Measurements from ENCODE around the gene MAML1.
"Not testable (repeated sequence)": the region's sequence is repeated elsewhere in the genome, so short reads cannot be mapped to it uniquely, and the experiment has no call there.

Gene MAML1

GRCh38 chr5:179768326-179769085, 35.9 kb downstream of the MAML1 start:
- no peak overlapping the region for H3K4me3 ChIP-seq (ENCODE audit: low read depth, low read length)

- no peak overlapping the region for H3K4me3 ChIP-seq (ENCODE audit: low read depth, low read length)
Observed at GRCh38 chr5:179769271-179769670, 36.6 kb downstream of the MAML1 start.

DNA sequence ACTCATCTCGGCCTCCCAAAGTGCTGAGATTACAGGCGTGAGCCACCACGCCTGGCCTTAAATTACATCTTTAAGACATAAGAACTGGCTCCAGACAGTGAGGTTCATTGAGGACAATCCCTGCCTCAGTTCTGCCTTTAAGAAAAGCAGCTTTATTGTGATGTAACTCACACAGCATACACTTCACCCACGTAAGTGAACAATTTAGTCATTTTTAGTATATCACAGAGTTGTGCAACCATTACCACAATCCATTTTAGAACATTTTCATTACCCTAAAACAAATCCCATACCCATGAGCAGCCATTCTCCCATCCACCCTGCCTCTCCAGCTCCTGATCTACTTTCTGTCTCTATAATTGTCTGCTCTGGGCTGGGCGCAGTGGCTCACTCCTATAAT, 37.2 kb downstream of the MAML1 start:
- no peak overlapping the region for H3K4me3 ChIP-seq (ENCODE audit: low read depth, low read length)

DNA sequence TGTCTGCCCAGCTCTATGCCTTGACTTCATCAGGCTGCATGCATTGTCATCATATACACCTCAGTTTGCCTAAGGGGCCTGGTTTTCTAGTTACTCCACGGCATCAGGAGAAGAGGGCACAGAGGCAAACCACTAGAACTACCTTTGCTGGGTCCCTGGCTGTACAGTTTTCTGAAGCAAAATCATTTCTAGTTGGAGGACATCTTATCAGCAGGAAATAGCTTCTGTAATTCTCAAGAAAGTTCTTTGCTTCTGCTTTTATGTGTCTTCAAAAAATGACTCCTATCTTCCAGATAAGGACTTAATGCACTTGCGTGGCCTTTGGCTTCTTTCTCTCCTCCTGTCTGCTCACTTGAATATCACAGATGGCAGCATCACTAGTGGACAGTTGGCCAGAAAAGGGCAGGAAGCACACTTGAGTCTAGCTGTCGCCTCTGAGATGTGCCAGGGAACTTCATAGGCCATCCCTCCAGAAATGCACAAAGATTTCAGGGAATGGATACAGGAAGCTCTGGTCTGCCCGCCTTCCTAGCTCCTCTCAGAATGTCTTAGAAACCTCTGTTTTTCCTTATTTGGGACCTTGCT, 38.8 kb downstream of the MAML1 start:
- no peak overlapping the region for H3K4me3 ChIP-seq (ENCODE audit: low read depth, low read length)

DNA sequence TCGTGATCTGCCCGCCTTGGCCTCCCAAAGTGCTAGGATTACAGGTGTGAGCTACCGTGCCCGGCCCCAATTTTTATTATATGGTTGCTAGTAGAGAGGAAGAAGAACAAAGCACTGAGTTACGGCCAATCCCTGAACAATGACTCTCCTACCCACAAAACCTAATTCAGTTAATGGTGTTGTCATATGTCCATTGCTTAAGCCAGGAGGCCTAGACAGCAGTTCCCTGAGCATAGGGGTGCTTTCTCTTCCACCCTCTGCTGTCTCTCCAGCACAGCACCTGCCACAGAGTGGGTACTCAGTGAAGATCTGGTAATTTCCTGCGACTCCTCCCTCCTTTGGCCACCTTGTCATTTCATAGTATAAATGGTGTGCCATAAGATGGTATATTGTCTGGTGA, 39.7 kb downstream of the MAML1 start:
- no peak overlapping the region for H3K4me3 ChIP-seq (ENCODE audit: low read depth, low read length)

GRCh38 chr5:179773686-179774040, 41.0 kb downstream of the MAML1 start:
- no peak overlapping the region for H3K4me3 ChIP-seq (ENCODE audit: low read depth, low read length)

DNA sequence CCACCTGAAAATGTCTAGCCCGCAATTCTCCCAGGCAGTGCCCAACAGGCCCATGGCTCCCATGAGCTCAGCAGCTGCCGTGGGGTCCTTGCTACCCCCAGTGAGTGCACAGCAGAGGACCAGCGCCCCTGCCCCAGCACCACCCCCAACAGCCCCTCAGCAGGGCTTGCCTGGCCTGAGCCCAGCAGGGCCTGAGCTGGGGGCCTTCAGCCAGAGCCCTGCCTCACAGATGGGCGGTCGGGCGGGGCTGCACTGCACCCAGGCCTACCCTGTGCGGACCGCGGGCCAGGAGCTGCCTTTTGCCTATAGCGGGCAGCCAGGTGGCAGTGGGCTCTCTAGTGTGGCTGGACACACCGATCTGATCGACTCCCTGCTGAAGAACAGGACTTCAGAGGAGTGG, 41.8 kb downstream of the MAML1 start:
- no peak overlapping the region for H3K4me3 ChIP-seq (ENCODE audit: low read depth, low read length)

DNA sequence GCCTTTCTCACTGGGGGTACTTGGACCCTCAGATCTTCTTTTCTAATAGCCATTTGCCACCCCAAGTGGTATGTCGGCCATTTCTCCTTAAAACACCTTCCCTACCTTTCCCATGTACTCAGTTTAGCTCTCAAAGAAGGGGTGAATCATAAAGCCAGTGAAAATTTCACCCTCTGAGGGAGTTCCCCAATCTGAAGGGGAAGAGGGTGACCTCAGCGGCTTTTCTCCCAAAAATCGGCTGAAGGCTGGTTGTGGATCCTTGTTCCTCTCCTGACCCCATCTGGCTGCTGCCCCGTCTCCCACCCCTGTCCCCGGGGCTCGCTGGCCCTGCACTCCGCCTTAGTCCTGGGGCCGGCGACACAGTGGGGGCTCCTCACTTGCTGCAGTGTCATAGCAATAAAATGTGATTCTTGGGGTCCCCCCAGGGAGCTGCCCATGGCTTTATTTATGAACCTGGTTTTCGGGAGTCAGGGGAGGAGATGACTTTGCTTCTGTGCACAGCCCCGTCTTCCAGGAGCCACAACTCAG, 43.9 kb downstream of the MAML1 start:
- H3K4me3 ChIP-seq (ENCODE audit: low read depth, low read length) = no peak overlapping the region

DNA sequence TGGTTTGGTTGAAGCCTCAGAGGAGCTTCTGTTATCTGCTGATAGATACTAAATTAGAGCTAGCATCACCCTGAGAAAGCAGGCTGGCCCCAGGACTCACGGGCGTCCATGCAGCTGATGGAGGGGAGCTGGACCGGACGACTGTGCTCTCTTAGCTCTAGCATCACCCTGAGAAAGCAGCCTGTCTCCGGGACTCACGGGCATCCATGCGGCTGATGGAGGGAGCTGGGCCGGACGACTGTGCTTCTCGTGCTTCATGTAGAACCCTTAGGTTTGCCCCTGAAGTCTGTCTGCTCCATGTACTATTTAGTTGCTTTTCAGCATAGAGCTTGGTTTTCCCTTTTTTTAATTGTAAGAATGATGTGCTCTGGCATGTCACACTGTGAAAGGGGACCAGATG, 44.8 kb downstream of the MAML1 start:
- no peak overlapping the region for H3K4me3 ChIP-seq (ENCODE audit: low read depth, low read length)

GRCh38 chr5:179777909-179778308, 45.3 kb downstream of the MAML1 start:
- H3K4me3 ChIP-seq (ENCODE audit: low read depth, low read length) = no peak overlapping the region

DNA sequence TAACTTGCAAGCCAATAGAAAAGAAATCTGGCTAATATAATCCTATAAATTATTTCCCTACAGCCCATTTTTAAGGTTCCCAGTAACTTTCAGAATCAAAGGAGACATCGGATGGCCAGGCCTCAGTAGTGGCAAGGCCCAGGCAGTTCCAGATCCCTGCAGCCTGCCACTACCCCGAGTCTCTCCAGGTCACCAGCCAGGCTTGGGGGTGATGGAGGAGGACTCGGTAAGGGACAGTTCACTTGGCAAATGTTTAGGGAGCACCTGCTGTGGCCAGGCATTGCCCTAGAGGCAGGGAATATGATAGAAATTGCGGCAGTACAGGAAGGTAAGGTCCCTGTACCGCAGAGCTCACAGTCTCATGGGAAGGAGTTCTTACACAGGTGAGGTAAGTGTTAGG, 46.0 kb downstream of the MAML1 start:
- H3K4me3 ChIP-seq (ENCODE audit: low read depth, low read length) = no peak overlapping the region

DNA sequence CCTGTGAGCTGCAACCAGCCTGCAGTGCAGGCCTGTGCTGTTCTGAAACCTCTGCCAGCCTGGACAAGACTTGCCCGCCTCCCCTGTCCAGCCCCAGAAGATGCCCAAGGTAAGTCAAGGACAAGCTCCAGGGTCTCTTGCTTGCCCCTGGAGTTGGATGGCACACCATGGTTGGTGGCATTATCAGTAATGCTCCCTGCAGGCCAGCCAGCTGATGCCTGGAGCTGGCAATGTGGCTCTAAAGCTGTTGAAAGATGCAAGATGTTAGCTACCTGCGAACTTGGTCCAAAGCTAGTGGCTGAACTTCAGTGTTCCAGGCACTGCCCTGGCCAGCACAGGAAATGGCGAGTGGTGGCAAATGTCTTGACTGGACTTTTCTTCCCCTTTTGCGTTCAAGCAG, 47.2 kb downstream of the MAML1 start:
- no peak overlapping the region for H3K4me3 ChIP-seq (ENCODE audit: low read depth, low read length)

DNA sequence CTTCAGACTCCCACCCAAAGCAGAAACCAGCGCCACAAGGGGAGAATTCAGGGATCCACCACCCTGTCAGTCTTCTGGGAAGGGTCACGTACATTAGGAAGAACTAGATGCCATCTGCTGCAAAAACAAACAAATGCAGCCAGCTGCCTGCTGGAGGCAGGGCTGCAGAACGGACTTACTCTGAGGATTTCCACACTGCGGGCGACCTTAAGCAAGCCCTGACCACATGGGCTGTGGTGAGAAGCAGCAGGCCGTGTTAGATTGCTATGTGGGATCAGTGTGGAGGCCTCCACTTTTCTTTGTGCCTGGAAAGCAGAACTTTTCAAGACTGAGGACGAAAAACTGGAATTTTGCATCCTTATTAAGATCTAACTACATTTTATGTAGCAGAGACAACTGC, 47.7 kb downstream of the MAML1 start:
- no peak overlapping the region for H3K4me3 ChIP-seq (ENCODE audit: low read depth, low read length)

DNA sequence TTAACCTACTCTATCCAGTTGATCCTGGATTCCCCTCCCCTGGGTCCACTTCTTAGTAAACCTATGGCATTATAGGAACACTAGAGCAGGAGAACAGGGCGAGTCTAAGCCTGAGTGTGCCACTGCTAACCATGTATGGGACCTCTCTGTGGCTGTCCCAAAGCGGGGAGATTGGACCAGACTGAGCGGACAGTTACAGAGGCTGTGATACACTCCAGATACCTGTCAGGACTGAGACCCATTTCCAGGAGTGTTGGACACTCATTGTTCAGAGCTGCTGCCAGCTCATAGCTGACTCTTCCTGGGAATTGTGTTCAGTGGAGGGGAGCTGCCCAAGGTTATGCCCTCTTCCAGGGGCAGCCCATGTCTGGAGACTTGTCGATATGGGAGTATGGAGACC, 49.2 kb downstream of the MAML1 start:
- no peak overlapping the region for H3K4me3 ChIP-seq (ENCODE audit: low read depth, low read length)

DNA sequence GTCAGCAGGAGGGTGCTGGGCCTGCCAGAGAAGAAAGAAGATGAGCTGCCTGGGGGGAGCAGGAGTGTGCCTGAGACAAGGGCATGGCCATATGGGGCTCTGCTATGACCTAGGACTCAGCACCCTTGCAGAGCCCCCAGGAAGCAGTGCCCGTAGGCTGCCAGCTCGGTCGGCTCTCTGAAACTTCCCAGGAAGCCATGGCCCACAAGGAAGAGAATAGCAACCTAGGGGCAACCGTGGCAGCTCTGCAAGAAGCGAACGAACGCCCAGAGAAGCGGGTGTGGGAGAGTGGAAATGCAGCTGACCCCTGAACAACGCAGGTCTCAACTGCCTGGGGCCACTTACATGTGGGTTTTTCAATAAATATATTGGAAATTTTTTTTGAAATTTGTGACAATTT, 50.5 kb downstream of the MAML1 start:
- H3K4me3 ChIP-seq (ENCODE audit: low read depth, low read length) = no peak overlapping the region

DNA sequence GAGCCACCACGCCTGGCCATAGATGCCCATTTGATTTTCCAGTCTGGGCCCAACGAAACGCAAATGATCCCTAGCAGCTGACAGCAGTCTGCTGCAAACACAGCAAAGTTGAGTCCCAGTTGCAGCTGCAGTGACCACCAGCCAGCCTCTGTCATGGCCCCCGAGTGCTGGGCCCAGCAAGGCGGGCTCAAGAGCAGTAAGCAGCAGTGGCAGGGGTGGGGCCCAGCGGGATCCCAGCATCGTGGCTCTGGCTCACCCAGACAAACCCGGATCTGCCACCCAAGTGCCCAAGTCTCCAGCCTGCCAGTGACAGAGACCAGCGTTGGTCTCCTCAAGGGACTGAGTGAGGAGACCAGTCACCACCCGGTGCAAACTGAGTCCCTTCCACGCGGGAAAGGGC, 54.2 kb downstream of the MAML1 start:
- H3K4me3 ChIP-seq (ENCODE audit: low read depth, low read length) = no peak overlapping the region

- no peak overlapping the region for H3K4me3 ChIP-seq (ENCODE audit: low read depth, low read length)
Observed at GRCh38 chr5:179788193-179788854, 55.7 kb downstream of the MAML1 start.

- H3K4me3 ChIP-seq (ENCODE audit: low read depth, low read length) = not testable (repeated sequence)
Observed at GRCh38 chr5:179789278-179789677, 56.7 kb downstream of the MAML1 start.

DNA sequence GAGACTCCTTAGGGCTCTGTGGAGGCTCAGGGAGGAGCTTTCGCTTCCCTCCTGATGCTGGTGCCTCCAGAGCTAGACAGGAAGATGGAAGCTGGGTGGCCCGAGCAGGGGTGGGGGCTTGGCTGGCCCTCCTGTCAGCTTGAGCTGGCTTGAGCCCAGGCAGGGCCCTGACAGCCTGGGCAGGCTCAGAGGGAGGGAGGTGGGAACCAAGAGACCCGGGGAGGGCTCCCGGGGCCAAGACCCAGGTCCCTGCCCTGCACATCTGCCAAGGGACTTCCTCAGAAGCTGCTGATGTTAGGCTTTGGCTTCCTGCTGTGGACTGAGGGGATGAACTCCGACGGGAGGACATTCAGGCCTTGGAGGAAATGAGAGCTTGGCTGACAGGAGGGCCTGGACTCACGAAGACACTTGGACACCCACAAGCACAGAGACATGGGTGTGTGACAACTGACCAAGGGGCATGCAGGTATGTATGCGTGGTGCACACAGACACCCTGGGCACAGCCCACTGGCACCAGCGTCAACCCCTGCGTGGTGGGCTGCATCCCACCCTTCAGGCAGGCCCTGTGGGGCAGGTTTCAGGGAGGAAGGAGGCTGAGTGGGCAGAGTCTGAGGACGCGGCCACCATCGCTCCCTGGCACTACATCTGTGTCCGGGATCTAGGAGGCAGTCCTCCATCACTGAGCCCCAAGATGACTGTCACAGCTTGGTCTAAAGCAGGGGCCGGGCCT, 59.4 kb downstream of the MAML1 start:
- no peak overlapping the region for H3K4me3 ChIP-seq (ENCODE audit: low read depth, low read length)

DNA sequence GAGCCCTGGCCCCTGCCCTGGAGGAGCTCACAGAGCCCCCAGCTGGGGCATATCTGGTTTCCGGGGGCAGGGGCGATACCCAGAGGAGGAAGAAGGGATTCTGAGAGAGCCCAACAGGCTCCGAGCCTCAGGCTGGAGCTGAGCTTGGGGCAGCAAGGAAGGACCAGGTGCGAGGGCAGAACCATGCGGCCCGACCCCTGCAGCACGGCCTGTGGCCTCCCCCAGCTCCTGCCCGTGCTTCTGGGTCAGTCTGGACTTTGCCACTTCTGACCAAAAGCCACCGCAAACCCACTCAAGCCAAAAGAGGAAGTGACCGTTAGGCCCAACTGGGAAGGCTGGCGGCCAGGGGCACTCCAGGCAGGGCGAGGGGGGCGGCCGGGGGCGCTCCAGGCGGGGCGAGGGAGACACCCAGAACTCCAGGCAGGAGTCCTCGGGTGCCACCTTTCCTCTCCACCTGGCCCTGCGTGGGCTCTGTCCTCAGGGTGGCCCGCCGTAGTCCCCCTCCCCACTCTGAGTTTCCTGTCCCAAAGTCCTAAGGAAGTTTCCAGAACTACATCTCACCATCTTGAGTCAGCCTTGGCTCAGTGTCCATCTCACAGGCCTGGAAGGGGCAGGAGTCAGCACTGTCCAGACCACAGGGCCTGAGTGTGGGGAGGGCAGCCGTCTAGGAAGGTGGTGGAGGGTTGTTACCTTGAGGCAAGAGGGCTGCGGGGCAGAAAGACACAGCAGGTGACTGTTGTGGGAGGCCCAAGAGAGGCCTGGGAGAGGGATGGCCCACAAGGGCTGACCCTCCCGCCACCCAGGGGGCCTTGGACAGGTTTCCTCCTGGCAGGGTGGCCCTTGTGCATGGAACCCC, 60.2 kb downstream of the MAML1 start:
- H3K4me3 ChIP-seq (ENCODE audit: low read depth, low read length) = no peak overlapping the region
